GM18873 (cell line): ENCODE measurements around the gene ARAP1.

Source experiments
- ATAC-seq: cut with Tn5 transposase; IDR thresholded peaks from one replicate; pipeline ENCODE4 v1.9.1; 2021; ENCODE audit warnings: mild to moderate bottlenecking, moderate library complexity, moderate number of reproducible peaks; ENCODE audit not compliant: unreplicated experiment, low FRiP score

Gene ARAP1

DNA sequence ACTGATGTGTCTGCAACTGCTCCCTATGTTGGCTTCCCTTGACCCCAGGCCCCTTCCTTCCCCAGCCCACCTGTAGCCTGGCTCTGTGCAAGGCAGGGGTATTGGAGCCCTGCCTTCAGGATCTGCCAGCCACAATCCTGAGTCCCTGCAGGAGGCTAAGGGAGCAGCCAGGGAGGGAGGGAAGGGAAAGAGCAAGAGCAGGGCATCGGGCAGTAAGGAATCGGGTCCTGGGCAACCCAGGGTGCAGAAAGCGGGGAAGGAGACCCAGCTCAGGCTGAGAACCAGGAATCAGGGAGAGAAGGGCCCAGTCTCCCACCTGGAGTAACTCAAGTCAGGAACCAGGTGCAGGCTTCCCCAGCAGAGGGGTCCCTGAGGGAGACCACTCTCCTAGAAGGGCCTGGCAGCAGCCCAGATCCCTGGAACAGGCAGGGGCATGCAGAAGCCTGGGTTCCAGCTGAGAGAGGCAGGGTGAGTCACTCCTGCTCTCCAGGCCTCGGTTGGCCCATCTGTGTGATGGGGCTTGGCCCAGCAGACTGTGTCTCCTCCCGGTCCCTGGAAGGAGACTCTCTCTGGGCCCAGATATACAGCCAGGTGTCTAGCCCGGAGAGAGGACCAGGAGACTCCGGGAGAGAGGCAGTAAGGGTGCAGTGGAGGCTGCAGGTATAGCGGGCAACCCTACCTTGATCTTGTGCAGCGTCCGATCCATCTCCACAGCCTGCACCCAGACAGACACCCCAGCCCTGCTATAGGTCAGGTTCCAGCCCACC, 28.3 kb upstream of the ARAP1 start:
- no peak for ATAC-seq

DNA sequence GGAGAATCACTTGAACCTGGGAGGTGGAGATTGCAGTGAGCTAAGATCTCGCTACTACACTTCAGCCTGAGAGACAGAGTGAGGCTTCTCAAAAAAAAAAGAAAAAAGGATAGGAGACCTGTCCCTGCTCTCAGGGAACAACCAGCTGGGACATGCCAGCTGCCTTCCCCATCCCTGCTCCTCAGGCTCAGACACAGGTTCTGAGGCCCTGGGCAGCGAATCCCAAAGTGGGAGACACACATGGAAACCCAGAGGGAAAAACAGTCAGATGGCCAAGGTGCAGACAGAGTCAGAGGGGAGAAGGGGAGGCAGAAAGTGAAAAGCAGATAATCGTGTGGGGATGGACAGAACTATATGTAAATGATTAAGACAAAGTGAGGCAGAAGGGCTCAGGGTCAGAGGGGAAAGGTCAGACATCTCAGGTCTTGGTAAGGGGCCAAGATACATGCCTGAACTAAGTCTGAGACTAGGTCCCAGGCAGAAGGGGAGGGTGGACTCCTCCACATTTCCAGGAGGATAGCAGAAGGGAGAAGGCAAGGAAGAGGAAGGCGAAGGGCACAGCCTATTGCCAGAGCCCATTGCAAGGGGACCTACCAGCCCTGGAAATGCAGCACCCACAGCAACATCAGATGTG, 27.4 kb upstream of the ARAP1 start:
- ATAC-seq: no peak

DNA sequence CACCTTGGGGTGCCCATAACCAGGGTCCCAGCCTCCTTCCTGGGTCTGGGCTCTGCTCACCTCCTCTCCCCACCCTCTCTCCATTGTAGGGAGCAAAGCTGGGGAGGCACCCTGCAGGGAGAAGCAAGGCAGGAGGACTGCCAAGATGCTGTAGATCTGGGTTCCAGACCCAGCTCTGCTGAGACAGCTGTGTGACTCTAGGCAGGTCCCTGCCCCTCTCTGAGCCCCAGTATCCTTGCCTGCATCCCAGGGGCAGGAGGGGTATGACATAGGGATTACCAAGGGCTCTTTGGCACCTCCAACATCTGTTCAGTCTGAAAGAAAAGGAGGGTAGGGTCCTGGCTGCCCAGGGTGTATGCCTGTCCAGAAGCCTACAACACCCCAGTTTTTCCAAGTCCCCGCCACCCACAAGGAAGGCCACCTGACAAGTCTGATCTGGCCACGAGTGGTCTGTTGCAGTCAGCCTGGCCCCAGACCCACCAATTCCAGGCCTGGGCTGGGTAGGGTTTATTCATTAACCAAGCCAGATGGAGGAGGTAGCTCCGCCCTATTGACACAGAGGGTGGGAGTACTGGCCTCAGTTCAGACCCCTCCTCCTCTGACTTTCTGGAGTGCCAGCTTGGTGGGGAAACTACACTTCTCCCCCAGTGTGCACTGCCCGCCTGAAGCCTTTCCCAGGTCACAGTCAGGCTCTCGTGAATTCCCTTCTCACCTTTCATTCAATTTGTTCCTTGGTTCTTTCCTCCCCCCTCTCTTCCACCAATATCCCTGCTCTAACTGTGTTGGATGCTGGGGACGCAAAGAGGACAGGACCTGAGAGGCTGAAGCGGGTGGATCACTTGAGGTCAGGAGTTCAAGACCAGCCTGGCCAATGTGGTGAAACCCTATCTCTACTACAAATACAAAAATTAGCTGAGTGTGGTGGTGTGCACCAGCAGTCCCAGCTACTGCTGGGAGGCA, 26.6 kb upstream of the ARAP1 start:
- no peak for ATAC-seq

DNA sequence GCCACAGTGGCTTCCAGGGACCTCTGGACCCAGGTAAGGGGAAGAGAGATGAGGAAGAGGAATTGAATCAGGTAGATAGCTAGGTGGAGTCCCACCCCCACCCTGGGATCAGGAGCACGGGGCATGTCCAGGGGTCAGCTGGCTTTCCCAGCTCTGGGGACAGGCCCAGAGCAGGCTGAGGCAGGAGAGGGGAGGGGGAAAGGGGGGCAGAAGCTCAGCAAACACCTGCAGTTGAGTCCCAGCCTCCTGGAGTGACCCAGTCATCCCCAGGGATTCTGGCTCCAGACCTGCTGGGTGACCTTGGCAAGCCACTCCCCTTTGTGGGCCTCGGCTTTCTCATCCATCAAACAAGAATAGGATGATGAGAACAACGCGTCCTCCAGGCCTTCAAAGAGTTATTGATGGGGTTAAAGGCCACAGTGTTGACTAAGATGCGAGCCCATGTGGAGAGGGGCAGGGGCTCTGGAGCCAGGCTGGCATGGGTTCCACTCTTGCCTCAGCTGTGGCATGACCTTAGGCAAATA, 25.6 kb upstream of the ARAP1 start:
- ATAC-seq: no peak

DNA sequence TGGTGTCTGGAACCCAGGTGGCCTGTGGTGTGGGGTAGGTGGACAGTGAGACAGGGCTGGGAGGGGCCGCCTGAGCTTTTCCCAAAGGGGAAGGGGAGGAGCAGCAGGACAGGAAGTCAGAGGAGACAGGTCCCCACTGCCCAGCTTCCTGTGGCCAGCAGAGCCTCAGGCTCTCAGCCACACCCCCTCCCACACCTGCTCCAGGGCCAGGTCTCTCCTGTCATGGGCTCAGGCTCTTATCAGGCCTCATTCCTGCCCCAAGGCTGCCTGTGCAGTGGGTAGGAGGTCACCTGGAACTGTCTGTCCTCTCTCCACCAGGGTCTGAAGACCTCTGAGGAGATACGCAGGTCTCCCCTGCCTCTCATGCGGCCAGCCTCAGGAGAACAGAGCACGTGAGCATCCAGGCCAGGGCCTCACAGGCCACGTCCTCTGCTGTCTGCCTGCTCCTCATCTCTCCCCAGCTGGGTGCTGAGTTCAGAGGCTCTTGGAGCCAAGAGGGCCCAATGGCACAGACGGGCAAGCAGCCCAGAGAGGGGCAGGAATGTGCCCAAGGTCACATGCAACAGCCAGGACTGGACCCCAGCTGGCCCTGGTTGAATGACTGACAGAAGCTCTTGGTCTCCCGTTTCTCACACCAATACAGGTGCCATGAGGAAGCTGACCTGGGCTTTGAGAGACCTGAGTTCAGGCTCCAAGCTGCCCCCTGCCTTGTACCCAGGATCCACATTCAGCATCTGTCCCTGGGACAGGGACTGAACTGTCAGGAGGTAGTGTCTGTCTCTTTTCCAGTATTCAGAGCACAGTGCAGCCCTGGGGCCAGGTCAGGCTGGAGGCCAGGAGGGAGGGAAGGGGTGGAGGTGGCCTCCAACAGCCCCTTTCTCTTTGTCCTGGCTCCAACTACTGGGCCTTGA, 24.9 kb upstream of the ARAP1 start:
- ATAC-seq: no peak

DNA sequence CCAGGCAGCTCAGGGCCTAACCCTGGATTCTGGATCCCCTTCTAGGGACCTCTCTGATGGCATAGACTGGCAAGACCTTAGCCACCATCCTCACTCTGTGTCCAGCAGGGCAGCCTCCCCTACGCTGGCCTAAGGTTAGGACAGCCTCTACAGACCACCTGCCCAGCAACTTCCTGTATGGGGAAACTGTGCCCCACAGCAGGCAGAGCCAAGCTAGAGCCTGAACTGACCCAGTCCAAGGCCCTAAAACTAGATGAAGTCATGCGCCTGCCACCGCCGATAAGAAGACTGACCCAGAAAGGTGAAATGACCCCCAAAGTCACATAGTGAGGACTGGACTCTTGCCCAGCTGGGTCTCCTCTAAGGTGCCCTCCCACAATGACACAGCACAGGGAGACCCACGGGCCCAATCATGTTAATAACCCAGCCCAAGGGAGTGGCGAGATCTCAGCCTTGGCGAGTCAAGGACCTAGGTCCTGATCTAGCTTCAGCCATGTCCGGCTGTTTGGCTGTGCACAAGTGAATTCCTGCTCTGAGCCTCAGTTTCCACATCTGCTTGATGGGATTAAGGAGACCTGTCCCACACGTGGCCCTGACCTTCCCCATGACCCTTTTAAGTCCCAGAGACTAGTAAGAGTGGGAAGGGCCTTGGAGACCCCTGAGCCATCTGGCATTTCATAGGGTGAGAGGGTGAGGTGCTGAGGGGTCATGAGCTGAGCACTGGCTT, 24.1 kb upstream of the ARAP1 start:
- no peak for ATAC-seq

DNA sequence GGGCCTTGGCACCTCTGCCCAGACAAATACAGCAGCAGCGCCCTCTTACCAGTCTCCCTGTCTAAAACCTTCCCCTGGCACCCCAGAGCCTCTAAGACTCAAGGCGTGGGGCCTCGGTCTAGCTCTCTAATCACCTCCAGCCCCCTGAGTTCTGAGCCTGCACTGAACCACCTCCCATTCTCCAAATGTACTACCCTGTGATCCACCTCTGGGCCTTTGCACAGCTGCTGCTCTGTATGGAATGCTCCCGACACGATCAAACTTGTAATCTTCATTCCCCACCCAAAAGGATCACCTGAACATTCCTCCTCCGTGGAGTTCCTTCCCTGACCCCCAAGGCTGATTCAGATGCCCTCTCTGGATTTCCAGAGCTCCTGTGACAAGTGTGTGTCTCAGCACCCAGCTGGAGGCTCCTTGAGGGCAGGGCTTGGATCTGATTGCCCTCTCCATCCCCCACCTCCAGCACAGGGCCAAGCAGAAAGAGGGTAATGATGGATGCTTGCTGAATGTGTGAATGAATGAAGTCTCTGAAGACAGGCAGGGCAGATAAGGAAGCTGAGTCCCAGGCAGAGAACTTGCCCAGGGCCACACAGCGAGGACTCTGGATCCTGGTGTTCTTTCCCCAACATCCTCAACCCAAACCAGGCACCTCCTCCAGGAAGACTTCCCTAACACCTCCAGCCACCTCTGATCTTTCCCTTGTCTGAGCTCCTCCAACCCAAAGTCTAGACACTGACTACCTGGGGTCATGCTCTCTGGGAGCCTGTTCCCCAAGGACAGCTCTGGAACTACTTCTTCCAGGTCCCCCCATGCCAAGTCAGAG, 23.3 kb upstream of the ARAP1 start:
- ATAC-seq: no peak

DNA sequence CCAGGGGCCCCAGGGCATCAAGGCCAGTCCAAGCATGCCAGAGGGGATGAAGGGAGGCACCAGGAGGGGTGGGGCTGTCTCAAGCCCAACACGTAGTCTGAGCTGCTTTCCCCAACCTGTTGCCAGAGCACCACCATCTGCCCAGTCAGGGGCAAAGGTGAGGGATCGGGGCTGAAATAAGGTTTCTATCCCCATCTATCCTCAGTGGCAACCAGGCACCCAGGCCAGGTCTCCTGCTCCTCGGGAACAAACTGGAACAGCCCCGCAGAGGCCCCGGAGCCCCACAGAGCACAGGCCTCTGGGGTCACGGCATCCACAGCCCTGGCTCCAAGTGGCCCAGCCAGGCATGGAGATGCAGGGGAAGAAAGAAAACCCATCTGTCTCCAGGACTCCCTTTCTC, 22.3 kb upstream of the ARAP1 start:
- ATAC-seq: no peak

DNA sequence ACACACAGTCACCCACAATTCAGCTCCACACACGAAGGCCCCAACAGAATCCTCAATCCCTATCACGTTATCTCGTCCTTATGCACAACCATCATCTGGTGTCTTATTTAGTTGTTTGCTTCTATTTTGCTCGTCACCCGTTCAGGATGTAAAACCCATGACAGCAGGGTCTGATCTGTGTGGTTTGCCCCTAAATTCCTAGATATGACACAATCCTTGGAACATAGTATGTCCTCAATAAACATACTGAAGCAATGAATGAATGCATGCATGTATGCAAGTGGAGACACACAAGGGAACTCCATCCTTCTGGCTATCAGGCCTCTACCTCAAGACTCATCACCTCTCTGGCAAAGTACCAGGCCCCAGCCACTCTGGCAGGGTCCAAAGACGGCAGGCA, 21.5 kb upstream of the ARAP1 start:
- ATAC-seq: no peak

DNA sequence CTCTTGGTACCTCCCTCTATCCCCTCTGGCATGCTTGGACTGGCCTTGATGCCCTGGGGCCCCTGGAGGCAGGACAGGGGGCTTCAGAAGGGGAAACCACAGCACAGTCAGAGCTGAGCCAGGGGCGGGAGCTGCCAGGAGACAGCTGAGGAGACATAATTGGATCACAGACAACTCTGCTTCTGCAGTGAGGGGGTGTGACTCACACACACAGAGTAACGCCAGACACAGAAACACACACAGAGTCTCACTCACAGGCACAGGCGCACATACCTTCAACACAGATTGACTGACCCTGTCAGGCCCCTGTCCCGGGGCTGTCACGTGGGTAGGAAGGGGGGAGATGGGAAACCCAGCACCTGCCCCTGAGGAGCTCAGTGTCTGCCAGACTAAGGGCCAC, 21.1 kb upstream of the ARAP1 start:
- ATAC-seq: no peak

DNA sequence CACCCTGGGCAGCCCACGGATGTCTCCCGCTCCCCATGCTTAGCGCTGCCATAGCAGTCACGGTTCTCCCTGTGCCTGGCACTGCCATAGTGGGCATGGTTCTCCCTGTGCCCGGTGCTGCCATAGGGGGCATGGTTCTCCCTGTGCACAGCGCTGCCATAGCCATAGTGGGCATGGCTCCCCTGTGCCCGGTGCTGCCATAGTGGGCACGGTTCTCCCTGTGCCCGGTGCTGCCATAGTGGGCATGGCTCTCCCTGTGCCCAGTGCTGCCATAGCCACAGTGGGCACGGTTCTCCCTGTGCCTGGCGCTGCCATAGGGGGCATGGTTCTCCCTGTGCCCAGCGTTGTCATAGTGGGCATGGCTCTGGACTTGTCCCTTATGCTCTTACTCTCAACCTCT, 19.9 kb upstream of the ARAP1 start:
- ATAC-seq: no peak

DNA sequence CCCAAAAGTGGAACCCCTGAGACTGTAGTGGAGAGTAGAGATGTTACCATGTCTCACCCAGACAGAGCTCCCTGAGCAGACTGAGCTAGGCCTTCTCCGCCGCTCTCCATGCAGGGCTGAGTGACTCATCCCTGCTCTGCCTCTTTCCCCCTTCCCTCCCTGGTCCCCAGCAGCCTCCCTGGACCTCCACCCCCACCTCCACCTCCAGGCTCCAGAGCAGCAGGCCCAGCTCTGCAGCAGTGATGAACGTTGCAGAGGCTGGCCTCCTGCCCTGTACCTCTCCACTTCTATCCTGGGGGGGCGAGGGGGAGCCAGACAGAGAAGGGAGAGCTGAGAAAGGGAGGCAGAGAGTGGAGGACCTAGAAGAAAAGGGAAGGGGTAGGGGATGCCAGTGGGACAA, 19.3 kb upstream of the ARAP1 start:
- no peak for ATAC-seq

DNA sequence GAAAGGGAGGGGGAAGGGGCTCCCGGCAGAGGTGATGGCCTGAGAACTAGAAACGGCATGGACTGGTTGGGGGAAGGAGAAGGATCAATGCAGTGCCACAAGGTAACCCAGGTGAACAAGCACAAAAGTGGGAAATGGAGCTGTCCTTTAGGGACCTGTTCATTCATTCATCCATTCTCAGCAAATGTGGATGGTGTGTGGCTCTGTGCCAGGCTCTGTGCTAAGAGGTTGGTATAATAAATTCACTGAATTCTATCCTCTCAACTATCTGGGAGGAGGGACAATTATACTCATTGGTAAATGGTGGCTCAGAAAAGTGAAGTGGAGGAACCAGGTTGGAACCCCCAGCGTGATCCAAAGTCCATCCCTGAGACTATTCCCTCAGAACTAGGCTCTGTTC, 18.6 kb upstream of the ARAP1 start:
- ATAC-seq: no peak

DNA sequence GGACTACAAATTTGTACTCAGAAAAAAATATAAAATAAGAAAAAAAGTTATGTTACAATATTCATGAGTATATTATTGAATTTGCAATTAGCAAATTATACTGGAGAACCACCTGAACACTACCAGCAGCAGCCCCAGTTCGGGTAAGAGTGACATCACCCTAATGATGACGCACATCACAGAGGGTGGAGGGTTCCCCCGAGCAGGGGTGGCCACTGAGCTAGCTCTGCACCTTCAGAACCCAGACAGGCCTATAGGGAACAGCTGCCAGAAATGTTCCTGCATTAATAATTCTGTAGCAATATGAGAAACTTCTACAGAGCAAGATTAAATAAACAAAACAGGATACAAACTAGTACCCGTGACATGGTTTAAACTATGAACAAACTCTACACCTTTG, 17.5 kb upstream of the ARAP1 start:
- no peak for ATAC-seq

DNA sequence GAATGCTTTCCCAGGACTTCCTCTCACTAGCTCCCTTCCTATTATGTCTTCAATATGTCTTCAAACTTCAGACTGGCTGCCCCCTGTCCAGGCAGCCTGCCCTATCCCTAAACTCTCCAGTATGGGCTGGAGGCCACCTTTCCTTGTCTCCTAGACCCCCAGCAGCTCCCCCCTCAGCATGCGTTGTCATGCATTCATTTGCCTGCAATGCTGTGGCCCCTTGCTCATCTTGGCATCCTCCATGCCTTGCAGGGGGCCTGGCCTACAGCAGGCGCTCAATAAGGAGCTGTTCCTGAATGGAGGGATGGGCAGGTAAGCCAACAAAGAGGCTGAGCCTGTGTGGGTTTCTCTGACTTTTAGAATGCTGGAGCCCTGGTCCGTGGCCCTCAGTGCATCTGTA, 16.4 kb upstream of the ARAP1 start:
- ATAC-seq: no peak

DNA sequence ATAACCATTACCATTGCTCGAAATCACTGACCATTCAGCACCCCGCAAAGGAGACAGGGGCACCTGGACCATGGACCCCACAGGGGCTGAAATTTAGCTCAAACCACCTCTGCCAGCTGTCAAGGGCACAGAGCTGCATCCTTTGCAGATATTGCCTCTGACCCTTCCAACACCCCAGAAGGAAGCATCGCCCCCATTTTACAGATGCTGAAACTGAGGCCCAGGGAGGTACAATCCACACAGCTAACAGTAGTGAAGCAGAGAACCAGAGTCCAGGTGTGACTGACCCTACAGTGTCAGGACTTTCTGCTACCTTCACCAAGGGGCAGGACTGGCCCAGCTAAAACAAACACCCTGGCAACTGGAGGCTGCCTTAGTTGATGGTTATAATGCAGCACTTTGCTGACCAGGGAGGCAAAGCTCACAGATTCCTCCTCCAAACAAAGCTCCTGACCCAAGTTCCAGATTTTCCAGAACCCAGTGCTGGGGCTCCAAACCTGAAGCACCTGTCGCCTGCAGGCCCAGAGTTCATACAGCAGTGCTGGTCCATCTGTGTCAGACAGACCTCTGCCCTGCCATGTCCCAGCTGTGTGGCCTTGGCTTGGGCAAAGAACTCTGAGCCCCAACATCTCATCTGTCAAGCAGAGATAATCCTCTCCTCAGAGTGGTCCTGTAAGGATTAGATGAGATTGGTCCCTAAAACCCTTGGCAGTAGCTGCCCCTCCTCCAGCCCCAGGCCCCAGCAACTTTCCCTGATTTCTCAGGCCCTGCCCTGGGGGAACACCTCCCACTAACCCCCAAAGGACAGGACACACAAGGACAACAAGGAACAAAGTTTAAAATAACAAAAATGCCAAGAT, 15.2 kb upstream of the ARAP1 start:
- no peak for ATAC-seq

DNA sequence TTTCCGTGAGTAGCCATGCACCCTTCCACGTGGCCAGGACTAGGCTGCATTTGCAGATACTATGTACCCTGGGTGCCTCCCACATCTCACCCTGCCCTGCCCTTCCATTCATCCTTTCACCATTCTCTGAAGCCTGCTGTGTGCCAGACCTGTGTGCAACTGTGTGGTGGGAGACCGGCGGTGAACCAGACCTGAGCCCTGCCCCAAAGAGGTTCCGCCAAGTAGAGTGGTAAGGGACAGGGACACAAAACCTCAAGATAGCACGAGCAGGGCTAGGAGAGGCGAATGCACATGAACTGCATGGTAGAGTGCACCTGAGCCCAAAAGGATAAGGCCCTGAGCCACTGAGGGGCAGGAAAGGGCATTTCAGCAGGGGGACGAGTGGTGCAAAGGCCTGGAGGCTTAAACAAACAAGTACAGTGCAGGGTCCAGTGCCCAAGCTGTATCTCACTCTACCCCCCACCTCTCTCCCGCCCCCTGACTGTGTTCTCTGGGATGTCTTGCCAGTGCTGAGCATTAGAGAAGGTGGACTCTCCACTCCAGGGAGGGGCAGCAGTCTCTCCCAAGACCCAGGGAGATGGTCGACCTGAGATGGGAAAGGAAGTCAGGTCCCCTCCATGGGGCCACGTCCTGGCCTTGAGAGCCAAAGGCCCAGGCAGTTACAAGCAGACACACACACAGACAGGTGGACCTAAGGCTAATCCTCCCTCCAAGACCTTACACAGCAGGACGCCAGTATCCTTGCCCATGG, 14.1 kb upstream of the ARAP1 start:
- no peak for ATAC-seq
